ENCODE results near the gene CLN6.

DNA sequence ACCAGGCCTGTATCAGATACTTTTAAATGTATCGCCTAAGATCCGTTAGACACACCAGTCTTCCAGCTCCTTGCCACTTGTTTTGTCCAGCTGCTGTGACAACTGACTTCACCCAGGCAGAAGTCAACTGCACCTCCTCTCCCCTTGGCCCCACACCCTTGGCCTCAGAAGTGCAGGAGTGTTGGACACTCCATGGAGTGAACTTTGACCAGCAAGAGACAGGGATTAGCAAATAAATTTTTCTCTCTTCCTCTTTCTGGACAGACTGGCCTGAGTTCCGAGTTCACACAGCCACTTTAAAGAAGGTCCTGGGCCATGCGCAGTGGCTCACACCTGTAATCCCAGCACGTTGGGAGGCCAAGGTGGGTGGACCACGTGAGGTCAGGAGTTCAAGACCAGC lies 2.9 kb upstream of the CLN6 start:
- no peak for TF ChIP-seq EZH2 (IDR thresholded peaks at IDR 0.05)
- TF ChIP-seq, protein P1, sequence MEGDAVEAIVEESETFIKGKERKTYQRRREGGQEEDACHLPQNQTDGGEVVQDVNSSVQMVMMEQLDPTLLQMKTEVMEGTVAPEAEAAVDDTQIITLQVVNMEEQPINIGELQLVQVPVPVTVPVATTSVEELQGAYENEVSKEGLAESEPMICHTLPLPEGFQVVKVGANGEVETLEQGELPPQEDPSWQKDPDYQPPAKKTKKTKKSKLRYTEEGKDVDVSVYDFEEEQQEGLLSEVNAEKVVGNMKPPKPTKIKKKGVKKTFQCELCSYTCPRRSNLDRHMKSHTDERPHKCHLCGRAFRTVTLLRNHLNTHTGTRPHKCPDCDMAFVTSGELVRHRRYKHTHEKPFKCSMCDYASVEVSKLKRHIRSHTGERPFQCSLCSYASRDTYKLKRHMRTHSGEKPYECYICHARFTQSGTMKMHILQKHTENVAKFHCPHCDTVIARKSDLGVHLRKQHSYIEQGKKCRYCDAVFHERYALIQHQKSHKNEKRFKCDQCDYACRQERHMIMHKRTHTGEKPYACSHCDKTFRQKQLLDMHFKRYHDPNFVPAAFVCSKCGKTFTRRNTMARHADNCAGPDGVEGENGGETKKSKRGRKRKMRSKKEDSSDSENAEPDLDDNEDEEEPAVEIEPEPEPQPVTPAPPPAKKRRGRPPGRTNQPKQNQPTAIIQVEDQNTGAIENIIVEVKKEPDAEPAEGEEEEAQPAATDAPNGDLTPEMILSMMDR (IDR thresholded peaks at IDR 0.05): no peak
- no peak for TF ChIP-seq EZH2phosphoT487 (IDR thresholded peaks at IDR 0.05)
